K562 (cell line): ENCODE results near the gene NMRK2. TPM values are rescaled to one million over a fixed set of nuclear protein-coding genes. Genes with fewer than 3 reads are reported as not detected.

Experiments used
- BCLAF1 ChIP-seq, 2 experiments: fragments of 450-650 bp in 1 of 2; IDR thresholded peaks; 2 replicates each; pipeline ENCODE4 v1.6.1; 2011 to 2017; ENCODE audit warnings: low read depth in 2 of 2, antibody characterized with exemption in 1 of 2, borderline replicate concordance in 1 of 2, low read length in 1 of 2, mild to moderate bottlenecking in 1 of 2, mixed read lengths in 1 of 2; ENCODE audit not compliant: control insufficient read depth in 1 of 2
- FIP1L1 ChIP-seq: fragments of 200-400 bp; formaldehyde crosslinking; IDR thresholded peaks from 2 replicates; pipeline ENCODE4 v1.6.1; 2018; ENCODE audit warnings: mild to moderate bottlenecking, low read depth, low read length; ENCODE audit not compliant: poor library complexity, severe bottlenecking
- MBD2 ChIP-seq: sonication (generic); IDR thresholded peaks from 2 replicates; pipeline ENCODE4 v1.6.1; 2016; ENCODE audit warnings: low read depth, borderline replicate concordance
- PBX2 ChIP-seq, 2 experiments: IDR thresholded peaks in 1 of 2; conservative IDR thresholded peaks in 1 of 2; 2 replicates each; pipeline ENCODE4 v1.6.1; 2016; ENCODE audit warnings: low read depth in 2 of 2, mild to moderate bottlenecking in 1 of 2, missing compliant biosample characterization in 1 of 2, missing genetic modification characterization in 1 of 2, moderate library complexity in 1 of 2
- POLR2AphosphoS2 ChIP-seq: IDR thresholded peaks from 2 replicates; pipeline ENCODE4 v1.6.1; 2012; ENCODE audit warnings: low read length, improper control_type of control experiment
- RBM22 ChIP-seq: fragments of 200-400 bp; formaldehyde crosslinking; IDR thresholded peaks from 2 replicates; pipeline ENCODE4 v1.6.1; 2018; ENCODE audit warnings: low read length, low read depth; ENCODE audit not compliant: poor library complexity, severe bottlenecking
- SP1 ChIP-seq: sonication (generic); formaldehyde crosslinking; IDR thresholded peaks from 2 replicates; pipeline ENCODE4 v1.8.1; 2022; ENCODE audit warnings: mild to moderate bottlenecking, missing genetic modification reagents
- SUPT5H ChIP-seq: fragments of 450-650 bp; IDR thresholded peaks from 2 replicates; pipeline ENCODE4 v1.6.1; 2016
- TOE1 ChIP-seq, 2 experiments: fragments of 450-650 bp in 1 of 2; sonication (generic) in 1 of 2; formaldehyde crosslinking in 1 of 2; IDR thresholded peaks; 2 replicates each; pipeline versions ENCODE4 v1.7.1 to v1.8.0; 2016 to 2022; ENCODE audit warnings: borderline replicate concordance in 2 of 2, mild to moderate bottlenecking in 2 of 2, antibody characterized with exemption in 1 of 2, inconsistent platforms in 1 of 2, low read depth in 1 of 2, missing genetic modification reagents in 1 of 2, moderate library complexity in 1 of 2
- ZNF24 ChIP-seq: fragments of 450-650 bp; IDR thresholded peaks from 2 replicates; pipeline ENCODE4 v1.6.1; 2016
- ZNF77 ChIP-seq: fragments of 250-450 bp; sonication (Bioruptor Pico); IDR thresholded peaks from 2 replicates; pipeline ENCODE4 v1.5.0; 2020
- polyA plus RNA-seq, 8 experiments: library from polyadenylated mRNA; depleted of rRNA in 4 of 8; stranded (reverse) in 5 of 8; unstranded in 3 of 8; fragments of >200 nt; fragmentation: Nextera tagmentation in 2 of 8; fragmentation: Illumina TruSeq in 1 of 8; extraction: Ambion mirVana in 2 of 8; extraction: Trizol in 1 of 8; gene quantifications; 2 replicates each; pipeline versions ENCODE4 v1.2.1 to v1.2.3, GENCODE V29; 2011 to 2014; ENCODE audit warnings: inconsistent platforms in 1 of 8, missing spikeins in 1 of 8
- total RNA-seq, 7 experiments: library from RNA; depleted of rRNA in 6 of 7; stranded (reverse); fragments of >200 nt in 6 of 7; fragmentation: Illumina TruSeq in 2 of 7; extraction: Trizol in 2 of 7; gene quantifications; 2 replicates each; pipeline versions ENCODE4 v1.2.1 to v1.2.3, GENCODE V29; 2011 to 2021; ENCODE audit warnings: low replicate concordance in 1 of 7
- TF ChIP-seq, protein P1 (sequence below): sonication (generic); formaldehyde crosslinking; IDR thresholded peaks from 2 replicates; pipeline ENCODE4 v1.8.0; 2022; ENCODE audit warnings: missing genetic modification reagents, mild to moderate bottlenecking, borderline replicate concordance
- TF ChIP-seq, protein P2 (sequence below): sonication (generic); formaldehyde crosslinking; IDR thresholded peaks from 2 replicates; pipeline ENCODE4 v1.8.1; 2023; ENCODE audit warnings: mild to moderate bottlenecking, missing genetic modification reagents, moderate library complexity
- TF ChIP-seq, protein P3 (sequence below): fragments of 450-650 bp; formaldehyde crosslinking; IDR thresholded peaks from 2 replicates; pipeline ENCODE4 v1.4.0; 2020; ENCODE audit warnings: mild to moderate bottlenecking, moderate library complexity

The NMRK2 gene
- total and polyA plus RNA-seq, 9 of the 15 experiments (the other 6 are each of a cell fraction or from before 2014, with no cell fraction given) = not detected

DNA sequence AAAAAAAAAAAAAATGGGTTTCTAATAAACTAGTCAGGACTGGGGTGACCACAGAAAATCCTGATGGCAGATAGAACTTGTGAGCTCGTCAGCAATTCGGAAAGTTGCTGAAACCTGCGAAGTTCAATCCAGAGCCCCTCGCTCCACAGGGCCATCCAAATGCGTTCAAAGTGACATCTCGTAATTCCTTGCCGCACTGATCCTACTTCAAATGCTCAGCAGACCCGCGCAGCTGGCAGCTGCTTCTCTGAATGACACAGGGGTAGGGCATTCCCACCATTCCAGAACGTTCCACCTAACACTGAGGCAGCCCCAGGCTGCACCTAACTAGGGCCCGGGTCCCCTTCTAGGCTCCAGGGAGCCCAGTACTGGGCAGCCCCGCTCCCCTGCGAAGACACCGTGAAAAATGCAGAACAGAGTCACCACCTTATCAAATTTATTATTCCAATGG is 42.8 kb downstream of the NMRK2 start (continued):
- no peak for TF ChIP-seq PBX2 (CRISPR knock-in tag; IDR thresholded peaks at IDR 0.05; ENCODE audit: low read depth)
- TF ChIP-seq PBX2 (tag; conservative IDR thresholded peaks at IDR 0.05; ENCODE audit: low read depth) = no peak
- no peak for TF ChIP-seq FIP1L1
- TF ChIP-seq, protein P1, sequence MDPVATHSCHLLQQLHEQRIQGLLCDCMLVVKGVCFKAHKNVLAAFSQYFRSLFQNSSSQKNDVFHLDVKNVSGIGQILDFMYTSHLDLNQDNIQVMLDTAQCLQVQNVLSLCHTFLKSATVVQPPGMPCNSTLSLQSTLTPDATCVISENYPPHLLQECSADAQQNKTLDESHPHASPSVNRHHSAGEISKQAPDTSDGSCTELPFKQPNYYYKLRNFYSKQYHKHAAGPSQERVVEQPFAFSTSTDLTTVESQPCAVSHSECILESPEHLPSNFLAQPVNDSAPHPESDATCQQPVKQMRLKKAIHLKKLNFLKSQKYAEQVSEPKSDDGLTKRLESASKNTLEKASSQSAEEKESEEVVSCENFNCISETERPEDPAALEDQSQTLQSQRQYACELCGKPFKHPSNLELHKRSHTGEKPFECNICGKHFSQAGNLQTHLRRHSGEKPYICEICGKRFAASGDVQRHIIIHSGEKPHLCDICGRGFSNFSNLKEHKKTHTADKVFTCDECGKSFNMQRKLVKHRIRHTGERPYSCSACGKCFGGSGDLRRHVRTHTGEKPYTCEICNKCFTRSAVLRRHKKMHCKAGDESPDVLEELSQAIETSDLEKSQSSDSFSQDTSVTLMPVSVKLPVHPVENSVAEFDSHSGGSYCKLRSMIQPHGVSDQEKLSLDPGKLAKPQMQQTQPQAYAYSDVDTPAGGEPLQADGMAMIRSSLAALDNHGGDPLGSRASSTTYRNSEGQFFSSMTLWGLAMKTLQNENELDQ = no peak
- peak; percentile 22; the same call in 1 of the 2 replicates for TF ChIP-seq SP1
- TF ChIP-seq, protein P2, sequence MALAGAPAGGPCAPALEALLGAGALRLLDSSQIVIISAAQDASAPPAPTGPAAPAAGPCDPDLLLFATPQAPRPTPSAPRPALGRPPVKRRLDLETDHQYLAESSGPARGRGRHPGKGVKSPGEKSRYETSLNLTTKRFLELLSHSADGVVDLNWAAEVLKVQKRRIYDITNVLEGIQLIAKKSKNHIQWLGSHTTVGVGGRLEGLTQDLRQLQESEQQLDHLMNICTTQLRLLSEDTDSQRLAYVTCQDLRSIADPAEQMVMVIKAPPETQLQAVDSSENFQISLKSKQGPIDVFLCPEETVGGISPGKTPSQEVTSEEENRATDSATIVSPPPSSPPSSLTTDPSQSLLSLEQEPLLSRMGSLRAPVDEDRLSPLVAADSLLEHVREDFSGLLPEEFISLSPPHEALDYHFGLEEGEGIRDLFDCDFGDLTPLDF (CRISPR knock-in tag) = peak; percentile 36; the same call in 1 of the 2 replicates
- TF ChIP-seq, protein P3, sequence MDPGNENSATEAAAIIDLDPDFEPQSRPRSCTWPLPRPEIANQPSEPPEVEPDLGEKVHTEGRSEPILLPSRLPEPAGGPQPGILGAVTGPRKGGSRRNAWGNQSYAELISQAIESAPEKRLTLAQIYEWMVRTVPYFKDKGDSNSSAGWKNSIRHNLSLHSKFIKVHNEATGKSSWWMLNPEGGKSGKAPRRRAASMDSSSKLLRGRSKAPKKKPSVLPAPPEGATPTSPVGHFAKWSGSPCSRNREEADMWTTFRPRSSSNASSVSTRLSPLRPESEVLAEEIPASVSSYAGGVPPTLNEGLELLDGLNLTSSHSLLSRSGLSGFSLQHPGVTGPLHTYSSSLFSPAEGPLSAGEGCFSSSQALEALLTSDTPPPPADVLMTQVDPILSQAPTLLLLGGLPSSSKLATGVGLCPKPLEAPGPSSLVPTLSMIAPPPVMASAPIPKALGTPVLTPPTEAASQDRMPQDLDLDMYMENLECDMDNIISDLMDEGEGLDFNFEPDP (CRISPR knock-in tag) = no peak
- peak in 1 of 2 experiments; percentile 54; a peak in 1 of 4 replicates for TF ChIP-seq BCLAF1 (IDR thresholded peaks at IDR 0.05; ENCODE audit: borderline replicate concordance in 1 of 2, control insufficient read depth in 1 of 2, low read depth in 2 of 2, low read length in 1 of 2)
- peak; percentile 92 for TF ChIP-seq POLR2AphosphoS2
- no peak for TF ChIP-seq TOE1 (IDR thresholded peaks at IDR 0.05; ENCODE audit: borderline replicate concordance)
- TF ChIP-seq TOE1 (CRISPR knock-in tag; IDR thresholded peaks at IDR 0.05; ENCODE audit: borderline replicate concordance, low read depth) = no peak
- 0 out of 2 replicates have a peak, but pooled peaks have one; percentile 18 for TF ChIP-seq MBD2
- peak; percentile 93 for TF ChIP-seq SUPT5H
- no peak for TF ChIP-seq ZNF77
- no peak for TF ChIP-seq ZNF24
- TF ChIP-seq RBM22 = peak; percentile 63
